ENCODE results near the gene POFUT2. TPM values are rescaled to one million over a fixed set of nuclear protein-coding genes. Genes with fewer than 3 reads are reported as not detected.

POFUT2 gene
- total and polyA plus RNA-seq, 12 donors: 12.7 to 20.6 (median 16.9) TPM

- Histone ChIP-seq H3K36me3 (peaks cover 0 to 90% (median 17%) of the 10 kb centered on the region in 9 donors), H3K27ac (no peak overlapping the region), H3K27me3 (no peaks in the 10 kb centered on the region), H3K4me3 (no peak overlapping the region), H3K4me1 (peaks cover 0 to 3% (median 0%) of the 10 kb centered on the region in 9 donors), H3K9me3 (peaks cover 0 to 29% (median 6%) of the 10 kb centered on the region in 11 donors)
- 60 to 62% methylated on average over 2 of the region's 2 CpGs for WGBS, 2 donors
- DNase-seq (no peak), ATAC-seq (no peak)
- TF ChIP-seq, protein P1, sequence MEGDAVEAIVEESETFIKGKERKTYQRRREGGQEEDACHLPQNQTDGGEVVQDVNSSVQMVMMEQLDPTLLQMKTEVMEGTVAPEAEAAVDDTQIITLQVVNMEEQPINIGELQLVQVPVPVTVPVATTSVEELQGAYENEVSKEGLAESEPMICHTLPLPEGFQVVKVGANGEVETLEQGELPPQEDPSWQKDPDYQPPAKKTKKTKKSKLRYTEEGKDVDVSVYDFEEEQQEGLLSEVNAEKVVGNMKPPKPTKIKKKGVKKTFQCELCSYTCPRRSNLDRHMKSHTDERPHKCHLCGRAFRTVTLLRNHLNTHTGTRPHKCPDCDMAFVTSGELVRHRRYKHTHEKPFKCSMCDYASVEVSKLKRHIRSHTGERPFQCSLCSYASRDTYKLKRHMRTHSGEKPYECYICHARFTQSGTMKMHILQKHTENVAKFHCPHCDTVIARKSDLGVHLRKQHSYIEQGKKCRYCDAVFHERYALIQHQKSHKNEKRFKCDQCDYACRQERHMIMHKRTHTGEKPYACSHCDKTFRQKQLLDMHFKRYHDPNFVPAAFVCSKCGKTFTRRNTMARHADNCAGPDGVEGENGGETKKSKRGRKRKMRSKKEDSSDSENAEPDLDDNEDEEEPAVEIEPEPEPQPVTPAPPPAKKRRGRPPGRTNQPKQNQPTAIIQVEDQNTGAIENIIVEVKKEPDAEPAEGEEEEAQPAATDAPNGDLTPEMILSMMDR (IDR thresholded peaks at IDR 0.05): no peak
- intact Hi-C loops (cut with DNase I): no loop called here
Observed at GRCh38 chr21:45215213-45215612, 72.5 kb downstream of the POFUT2 start.

Other genes with a start within 250 kb of the POFUT2 start
- 10 to 100 TPM; 11.8 to 21.2 (median 13.5) TPM for gene ADARB1, start 213.3 kb downstream of the POFUT2 start, total RNA-seq
- 10 to 100 TPM in 1 of 2 donors, 1 to 10 TPM in 1; 7.4 to 17.3 TPM for gene ADARB1, start 213.3 kb downstream of the POFUT2 start, polyA plus RNA-seq
- gene COL18A1, start 117.3 kb upstream of the POFUT2 start, total RNA-seq: 10 to 100 TPM; 33.7 to 87.1 (median 48.8) TPM
- gene COL18A1, start 117.3 kb upstream of the POFUT2 start, polyA plus RNA-seq: 10 to 100 TPM; 63.1 to 70.6 TPM